GM21360 (cell line): ENCODE measurements around the gene WNT7B.

Source experiments
- ATAC-seq: cut with Tn5 transposase; IDR thresholded peaks from one replicate; pipeline ENCODE4 v1.9.1; 2021; ENCODE audit warnings: mild to moderate bottlenecking, moderate library complexity; ENCODE audit not compliant: unreplicated experiment

WNT7B gene

DNA sequence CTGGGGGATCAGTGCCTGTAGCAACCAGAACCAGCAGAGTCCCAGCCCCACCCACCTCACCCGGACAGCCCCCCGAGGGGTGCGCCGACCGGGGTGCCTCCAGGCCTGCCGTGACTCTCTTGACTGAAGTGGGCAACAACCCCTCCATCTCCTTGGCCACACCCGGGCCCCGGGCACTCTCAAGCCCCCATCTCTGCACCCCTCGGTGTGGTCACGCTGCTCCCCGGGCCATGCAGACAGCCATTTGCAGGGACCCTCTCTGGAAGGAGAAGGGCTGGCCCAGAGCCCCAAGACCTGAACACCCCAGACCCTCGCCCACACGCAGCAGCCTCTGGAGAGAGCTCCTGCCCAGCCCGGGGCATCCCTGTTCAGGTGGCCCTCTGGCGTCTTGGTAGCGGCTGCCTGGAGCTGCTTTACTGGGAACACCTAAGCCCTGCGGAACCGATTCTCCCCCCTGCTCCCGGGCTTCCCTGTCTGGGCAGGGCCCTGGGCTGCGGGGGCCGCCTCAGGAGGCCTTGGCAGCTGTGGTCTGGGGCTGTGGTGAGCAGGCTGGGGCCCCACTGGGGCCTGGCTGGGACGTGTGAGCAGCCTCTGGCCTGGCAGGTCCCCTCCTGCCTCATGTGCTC lies 84.9 kb downstream of the WNT7B start:
- no peak for ATAC-seq

- ATAC-seq = no peak
Measured at GRCh38 chr22:45891471-45891995, 85.4 kb downstream of the WNT7B start.

DNA sequence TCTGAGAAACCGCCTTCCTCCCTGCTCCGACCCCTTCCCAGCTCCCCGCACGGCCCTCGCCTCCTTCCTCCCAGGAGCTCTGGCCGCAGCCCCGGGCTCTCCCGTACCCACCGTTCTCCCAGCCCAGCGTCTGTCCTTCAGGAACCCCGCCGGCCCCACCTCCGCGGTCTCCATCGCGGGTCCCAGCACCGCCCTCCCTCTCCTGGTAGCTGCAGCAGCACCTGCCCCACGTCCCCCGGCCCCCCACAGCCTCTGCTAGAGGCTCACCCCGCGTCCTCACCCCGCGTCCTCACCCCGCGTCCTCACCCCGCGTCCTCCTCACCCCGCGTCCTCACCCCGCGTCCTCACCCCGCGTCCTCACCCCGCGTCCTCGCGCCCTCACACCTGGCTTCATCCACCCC lies 85.9 kb downstream of the WNT7B start:
- no peak for ATAC-seq

- ATAC-seq = no peak
Measured at GRCh38 chr22:45890351-45890635, 86.7 kb downstream of the WNT7B start.

DNA sequence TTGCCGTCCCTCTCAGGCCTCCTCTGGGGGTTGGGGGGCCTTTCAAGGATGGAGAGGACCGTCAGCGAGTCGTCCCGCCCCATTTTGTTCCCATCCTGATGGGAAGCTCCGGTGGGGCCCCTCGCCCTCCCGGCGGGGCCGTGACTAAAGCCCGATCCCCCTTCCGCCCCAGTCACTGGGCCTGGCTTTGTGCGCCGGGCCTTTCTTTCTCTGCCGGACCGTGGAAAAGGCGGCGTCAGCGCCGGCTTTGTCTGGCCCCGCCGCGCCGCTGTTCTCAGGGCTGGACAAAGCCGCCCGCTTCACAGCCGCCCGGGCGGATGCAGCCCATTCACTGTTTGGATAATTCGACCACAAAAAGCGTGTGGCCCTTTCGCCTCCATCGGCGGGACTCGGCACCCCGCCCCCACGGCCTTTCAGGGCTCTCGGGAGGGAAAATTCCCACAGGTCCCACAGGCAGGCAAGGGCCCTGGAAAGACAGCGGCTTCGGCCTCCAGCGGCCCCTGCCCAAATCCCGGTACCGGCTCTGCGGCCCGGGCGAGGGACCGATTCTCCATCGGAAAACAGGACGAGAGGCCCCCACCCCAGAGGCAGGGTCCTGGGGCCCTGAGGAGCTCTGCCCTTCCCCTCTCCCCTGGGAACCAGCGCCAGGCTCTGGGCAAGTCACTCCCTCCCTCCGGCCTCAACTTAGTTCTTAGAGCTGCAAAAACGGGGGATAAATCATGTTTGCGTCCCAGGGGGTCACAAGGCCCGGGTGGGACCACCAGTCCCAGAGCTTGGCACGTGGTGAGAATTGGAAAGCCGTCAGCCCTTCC lies 87.2 kb downstream of the WNT7B start:
- ATAC-seq = no peak

DNA sequence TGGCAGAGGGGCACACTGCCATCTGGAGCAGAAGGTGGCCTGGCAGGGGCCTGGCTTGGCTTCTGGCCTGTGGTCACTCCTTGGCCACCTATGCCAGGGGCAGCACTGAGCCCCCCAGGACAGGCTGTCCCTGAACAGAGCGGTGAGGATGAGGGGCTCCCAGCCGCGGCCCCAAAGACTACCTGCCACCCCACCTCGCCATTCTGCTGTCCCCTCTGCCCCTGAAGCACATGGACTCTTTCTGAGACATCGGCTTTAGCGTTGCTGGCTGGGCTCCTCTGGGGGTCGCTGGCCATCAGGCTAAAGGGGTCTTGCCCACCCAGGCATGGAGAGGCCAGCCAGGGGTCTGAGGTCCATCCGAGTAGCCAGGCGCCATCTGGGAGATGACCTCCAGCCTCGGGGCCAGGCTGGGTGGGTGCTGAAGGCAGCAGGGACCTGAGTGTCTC lies 87.8 kb downstream of the WNT7B start:
- ATAC-seq = no peak

DNA sequence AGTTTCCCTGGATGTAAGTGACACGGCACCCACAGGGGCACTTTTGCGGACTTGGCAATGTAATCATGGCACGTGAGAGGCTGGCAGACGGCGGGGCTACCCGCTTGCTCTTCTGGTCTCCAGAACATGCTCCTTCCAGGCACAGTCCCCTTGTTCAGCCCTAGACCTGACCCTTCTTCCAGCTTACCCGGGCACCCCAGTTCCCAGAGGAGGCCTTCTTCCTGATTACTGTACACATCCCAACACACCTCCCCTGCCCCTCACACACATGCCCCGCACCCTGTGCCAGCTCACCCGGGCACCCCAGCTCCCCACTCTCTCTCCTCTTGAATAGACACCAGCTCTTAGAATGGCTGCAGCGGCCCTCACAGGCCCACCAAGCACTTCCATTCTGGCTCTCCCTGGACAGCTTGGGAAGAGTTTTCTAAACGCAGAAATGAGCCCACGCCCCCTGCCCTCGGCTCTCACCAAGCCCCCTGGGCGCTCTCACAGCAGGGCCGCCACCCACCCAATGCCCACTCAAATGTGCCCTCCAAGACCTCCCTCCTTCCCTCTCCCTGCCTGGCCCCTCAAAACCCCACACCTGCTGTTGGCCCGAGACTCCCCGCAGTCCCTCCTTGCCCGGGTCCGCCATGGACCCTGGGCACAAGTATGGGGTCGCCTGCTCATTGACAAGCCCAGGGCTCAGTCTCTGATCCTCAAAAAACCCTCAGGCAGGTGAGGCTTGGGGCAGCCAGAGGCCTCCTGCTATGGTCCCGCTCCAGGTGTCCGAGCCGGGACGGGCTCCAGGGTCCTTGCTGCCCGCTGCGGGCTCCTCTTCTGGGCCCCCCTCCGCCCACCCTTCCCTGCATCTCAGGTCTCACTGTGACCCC lies 88.5 kb downstream of the WNT7B start:
- no peak for ATAC-seq

- ATAC-seq = no peak
Measured at GRCh38 chr22:45887202-45888131, 89.5 kb downstream of the WNT7B start.

DNA sequence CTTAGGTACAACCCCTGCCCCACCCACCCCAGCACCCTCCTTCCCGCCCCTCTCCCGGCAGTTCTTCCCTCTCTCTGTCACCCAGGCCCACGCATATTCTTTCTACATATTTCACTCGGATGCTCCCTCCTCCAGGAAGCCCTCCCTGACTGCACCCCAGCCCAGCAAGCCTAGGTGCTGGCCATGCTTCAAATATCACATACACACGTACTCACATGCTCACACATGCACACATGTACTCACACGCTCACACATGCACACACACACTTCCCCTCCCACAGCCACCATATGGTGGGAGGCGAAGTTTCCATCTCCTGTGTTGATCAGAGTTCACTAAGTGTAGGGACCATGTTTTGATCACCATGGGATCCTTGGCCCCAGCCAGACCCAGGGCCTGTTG lies 90.4 kb downstream of the WNT7B start:
- no peak for ATAC-seq

GRCh38 chr22:45885941-45886395 lies 91.0 kb downstream of the WNT7B start:
- no peak for ATAC-seq

DNA sequence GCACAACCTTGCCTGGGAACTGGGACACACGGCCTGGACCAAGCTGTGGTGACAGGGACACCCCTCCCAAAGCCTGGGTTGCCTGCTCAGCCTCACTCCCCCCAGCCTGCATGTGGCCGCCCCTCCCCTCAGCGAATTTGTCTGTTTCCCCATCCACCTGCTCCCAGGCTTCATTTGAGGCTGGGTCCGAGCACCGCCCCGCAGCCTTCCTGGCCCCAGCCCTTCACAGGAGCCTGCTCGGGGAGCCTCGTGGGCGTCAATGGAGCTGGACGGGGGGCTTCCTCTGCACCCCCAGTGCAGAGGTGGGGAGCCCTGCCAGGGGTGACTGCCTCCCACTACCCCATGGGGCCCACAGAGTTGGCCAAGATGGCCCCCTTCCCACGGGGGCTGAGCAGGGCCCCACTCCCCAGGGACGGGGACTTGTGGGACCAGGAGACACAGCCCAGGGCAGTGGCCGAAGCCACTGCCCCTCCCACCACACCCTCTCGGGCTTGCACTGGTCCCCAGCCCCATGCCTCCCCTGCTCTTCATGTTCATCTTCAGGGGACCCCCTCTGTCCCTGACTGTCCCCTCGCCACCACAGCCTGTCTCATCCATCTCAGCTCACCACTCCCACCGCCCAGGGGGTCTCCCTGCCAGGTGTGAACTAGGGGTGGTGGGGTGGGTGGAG lies 91.7 kb downstream of the WNT7B start:
- ATAC-seq = no peak

GRCh38 chr22:45884201-45885062 lies 92.5 kb downstream of the WNT7B start:
- ATAC-seq = no peak

- ATAC-seq = no peak
Measured at GRCh38 chr22:45883811-45884170, 93.2 kb downstream of the WNT7B start.

DNA sequence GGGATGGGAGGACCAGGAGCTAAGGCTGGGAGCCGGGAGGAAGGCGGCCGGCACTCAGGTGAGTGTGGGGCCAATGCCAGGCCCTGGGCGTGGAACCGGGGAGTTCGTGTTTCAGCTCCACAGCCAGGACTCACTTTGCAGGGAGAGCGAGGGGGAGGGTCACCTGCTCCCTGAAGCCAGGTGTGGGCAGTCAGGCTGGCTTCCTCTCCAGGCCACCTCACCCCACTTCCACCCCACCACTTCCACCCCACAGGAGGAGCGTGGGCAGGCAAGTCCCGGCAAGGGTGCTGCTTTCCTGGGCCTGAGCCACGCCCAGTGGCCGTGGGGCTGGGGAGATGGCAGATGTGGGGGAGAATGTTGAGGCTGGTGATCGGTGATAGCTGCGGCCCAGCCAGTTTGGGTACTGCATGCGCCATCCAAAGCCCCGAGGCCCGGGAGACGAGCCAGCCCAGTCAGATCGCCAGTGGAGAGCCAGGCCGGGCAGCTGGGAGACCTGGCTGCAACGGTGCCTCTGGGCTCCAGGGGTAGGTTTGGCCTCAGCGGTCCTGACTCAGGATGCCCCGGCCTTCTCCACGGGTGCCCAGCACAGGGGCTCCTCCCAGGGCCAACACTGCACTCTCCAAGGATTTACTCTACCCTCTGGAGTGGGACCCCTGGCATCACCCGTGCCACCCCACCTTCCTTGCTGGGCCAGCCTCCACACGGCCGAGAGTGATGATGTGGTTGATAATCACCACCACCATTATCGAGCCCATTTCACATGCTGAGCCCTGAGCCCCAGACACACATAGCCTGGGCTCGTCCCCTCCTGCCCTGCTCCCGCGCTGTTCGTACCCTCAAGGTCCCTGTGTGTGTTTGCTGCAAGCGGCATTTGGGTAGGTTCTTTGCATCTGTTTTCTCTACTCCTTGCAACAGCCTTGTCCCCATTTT lies 93.8 kb downstream of the WNT7B start:
- ATAC-seq = no peak

GRCh38 chr22:45881524-45881875 lies 95.5 kb downstream of the WNT7B start:
- no peak for ATAC-seq

DNA sequence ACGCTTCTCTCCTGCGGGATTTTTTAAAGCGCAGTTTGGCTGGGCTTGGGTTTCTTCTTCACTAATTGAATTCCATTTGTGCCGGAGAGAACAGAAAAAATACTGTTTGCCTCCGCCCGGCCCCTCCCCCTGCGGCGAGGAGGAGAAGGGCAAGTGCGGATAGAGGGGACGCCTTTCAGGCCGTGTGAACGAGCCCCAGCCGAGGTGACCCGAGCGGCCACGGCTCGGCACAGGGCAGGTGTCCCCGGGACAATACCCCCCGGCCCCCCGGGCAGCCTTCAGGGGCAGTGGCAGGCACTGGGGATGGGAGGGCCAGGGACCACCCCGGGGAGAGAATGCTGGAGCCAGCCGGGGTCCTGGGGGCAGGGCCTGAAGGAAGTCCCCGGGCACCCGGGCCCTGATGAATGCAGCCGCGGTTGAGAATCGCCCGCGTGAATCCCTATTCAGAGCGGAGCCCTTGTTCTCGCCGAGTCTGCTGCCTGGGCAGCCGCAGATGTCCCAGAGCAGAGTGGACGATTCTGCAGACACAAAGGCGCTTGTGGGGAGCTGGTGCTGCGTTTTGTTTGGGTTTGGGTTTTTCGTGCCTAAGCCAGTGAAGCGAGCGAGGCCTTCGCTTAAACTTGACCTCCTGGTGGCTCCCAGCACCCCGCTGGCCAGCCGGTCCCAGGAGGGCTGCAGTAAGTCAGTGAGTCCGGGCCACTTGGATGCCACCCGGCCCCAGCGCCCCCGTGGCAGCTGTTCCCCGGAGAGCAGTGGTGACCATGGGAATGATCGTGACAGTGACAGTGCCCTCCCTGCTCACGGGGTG lies 96.0 kb downstream of the WNT7B start:
- no peak for ATAC-seq

GRCh38 chr22:45880091-45880715 lies 96.8 kb downstream of the WNT7B start:
- ATAC-seq = no peak
